C1 segment of cervical spinal cord (tissue), 14 donors: ENCODE results near the gene ALK.

ENCODE experiments used
- DNase-seq, 14 donors: peaks; one replicate each; lab custom pipeline; 2025; lab: John Stamatoyannopoulos, UW

The ALK gene

GRCh38 chr2:29495536-29496060 lies 425.8 kb downstream of the ALK start:
- no peak for DNase-seq

DNA sequence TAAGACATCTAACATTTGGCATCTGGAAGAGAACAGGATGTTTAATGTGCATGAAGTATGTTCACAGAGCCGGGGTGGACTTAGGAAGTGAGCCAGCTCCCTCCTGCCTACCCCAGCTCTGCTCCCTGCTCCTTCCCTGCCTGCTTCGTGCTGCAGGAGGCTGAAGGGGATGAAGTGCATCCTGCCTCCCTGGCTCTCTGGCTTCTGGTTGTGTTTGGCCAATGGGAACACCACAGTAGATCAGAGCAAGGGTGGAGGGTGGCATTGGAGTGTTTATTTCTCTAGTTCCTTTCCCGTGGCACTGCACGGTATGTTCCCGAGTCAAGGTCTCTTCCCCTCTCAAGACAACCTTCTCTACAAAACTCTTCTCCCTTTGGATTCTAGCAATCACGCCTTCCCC lies 426.3 kb downstream of the ALK start:
- no peak for DNase-seq

DNA sequence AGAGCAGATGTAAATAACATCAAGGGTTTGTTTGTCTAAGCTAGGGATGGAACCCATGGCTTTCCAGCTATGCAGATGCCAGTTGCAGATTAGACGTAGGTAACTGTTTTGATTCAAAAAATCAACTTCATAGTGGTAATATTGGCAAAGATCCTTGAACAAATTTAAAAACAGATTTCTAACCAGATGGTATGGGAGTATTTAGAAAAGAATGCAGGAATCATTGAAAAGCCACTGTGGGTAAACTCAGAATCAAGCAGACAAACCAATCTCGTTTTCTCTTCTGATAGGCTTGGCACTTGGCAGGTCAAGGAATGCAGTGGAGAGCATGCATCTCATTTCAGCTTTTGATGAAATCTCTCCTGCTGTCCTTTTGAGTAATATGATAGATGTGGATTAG lies 428.7 kb downstream of the ALK start:
- no peak for DNase-seq

GRCh38 chr2:29490045-29490444 lies 431.3 kb downstream of the ALK start:
- DNase-seq: no peak

GRCh38 chr2:29489568-29489967 lies 431.8 kb downstream of the ALK start:
- DNase-seq: no peak

DNA sequence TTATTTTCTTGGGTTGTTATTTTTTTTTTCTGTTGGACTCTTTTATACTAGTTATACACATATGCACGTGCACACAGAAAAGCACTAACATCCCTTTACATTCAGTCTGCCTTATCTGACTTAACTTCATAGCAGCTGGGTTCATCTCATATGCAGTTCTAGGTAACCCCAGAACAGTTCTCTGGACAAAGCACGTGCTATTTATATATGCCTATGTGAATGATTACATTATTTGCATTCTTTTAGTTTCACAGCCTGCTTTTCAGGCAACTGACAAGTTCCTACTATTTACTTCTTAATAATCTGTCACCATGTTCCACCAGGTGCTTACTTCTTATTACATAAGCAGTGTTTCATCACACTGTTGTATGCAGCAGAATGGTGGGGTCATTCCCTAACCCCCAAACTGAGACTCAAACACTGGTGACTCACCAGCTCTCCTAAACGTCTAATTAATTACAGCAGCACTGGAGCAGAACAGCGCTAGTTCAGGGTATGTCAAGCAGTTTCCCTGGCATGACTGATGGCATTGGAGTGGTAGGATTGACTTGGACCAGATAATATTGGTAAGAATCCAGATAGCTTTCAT lies 433.3 kb downstream of the ALK start:
- DNase-seq: no peak

DNA sequence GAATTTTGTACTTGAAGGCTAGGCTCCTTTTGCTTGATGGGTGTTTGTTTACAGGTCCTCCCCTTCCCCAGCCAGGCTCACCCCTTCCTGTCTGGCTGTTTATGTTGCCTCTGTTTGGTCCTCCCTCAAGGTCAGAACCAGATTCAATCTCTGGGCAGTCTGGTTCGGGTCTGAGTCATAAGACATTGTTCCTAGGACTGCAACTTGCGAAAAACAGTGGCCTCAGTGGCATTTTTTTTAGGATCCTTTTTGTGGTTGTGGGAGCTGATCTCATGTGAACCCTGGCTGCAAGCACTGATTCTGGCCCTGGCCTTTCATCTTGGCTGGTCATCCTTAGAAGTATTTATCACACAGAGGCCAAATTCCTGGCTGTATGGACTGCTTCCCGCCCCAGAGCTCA lies 435.8 kb downstream of the ALK start:
- DNase-seq: no peak

- no peak for DNase-seq
Measured at GRCh38 chr2:29485117-29485516, 436.3 kb downstream of the ALK start.

DNA sequence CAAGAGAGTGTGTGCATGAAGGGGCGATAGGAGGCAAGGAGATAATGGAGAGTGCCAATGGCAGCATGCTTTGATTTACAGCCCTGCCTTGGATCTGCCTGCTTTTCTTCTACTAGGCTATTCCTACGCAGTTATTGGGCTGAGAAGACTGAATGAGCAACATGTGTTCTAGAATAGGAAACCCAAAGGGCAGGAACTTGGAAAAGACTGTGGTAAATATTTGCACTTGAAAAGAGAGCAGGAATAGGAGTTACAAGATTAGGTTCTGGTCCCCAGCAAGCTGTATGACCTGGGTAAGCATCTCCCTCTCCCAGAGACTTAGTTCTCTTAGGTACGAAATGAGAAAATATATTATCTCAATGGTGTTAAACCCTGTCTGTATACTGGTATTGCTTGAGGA lies 438.5 kb downstream of the ALK start:
- no peak for DNase-seq

DNA sequence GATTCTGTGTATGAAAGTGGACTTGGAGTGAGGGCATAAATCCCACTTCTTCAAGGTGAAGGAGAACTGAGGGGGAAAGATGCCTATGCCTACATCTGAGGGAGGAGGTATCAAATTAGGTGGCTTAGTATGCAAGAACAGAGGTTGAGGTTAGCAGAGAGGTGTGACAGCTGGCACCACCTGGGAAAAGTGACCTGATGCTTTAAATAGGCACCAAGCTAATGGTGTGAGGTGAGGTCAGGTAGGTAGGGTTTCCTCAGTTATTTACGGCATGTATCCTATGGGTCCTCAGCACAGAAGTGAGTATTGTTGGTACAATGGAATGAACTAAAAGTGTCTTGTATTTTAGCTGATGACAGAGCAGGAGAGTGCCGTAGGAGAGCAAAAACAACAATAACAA lies 439.0 kb downstream of the ALK start:
- DNase-seq: no peak

DNA sequence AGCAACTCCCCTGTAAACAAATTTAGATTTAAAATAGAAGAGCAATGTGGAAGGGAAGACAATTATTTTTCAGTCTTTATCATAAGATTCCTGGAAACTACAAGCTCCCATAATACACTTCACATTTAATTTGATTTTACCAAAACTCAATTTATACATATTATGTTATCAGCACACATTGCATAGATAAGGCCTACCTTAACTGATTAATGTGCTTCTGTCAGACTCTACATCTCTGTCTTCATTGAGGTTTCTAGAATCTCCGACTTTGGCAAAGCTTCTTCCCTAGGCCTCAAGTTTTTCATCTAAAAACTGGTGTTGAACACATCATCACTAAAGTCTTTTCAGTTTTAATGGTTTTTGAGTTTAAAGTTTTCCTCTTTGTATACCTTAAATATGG lies 440.1 kb downstream of the ALK start:
- DNase-seq: no peak

DNA sequence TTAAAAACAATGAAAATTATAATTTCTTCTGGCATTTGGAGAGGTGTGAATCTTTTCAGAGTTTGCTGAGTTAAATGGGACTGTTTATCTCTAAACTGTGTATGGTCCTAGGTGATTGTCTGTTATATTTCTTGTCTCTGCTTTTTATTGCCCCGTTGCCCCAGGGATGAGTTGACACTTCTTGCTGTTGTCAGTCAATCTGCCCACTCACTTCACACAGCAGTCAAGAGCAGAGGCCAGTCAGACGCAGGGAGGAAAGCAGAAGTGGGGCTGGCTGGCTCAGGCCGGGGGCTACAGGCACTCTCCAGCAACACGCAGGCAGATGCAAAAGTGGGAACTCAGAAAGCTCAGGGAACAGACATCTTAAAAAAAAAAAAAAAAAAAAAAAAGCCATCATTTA lies 441.0 kb downstream of the ALK start:
- no peak for DNase-seq

DNA sequence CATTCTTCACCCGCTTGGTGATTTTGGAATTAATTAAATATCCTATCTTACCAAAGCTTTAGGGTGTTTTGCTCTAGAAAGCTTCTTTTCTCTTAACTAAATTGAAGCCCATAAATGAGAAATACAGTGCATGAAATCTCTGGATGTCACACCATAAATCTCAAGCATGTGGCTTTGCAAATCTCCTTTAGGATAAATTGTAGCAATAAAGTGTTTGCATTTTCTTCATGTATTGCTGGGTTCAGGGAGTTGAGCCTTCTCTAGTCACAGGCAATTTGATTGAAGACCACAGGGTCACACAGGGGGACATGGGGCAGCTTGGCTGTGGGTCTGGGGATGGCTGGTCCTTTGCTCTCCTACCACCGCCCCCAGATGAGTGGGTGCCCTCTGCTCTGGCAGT lies 442.0 kb downstream of the ALK start:
- no peak for DNase-seq

GRCh38 chr2:29478641-29479040 lies 442.7 kb downstream of the ALK start:
- no peak for DNase-seq

- DNase-seq: no peak
Measured at GRCh38 chr2:29477186-29477585, 444.2 kb downstream of the ALK start.

DNA sequence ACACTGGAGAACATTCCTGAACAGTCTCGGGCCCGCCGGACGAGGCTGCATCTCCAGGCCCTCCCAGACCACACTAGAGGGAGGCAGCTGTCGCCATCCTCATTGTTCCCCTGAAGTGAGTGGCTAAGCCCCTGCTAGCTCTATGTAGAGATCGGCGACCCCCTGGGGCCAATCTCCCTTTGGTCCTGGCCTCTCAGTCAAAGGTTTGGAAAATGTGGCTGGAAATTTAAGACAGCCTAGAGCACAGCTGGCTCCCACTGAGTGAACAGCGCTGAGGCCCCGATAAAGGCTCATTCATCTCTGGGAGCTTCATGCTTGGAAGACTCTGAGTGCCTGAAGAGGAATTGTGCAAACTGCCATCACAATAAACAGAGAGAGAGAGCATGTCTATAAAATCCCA lies 445.9 kb downstream of the ALK start:
- no peak for DNase-seq

- no peak for DNase-seq
Measured at GRCh38 chr2:29469961-29470360, 451.4 kb downstream of the ALK start.

DNA sequence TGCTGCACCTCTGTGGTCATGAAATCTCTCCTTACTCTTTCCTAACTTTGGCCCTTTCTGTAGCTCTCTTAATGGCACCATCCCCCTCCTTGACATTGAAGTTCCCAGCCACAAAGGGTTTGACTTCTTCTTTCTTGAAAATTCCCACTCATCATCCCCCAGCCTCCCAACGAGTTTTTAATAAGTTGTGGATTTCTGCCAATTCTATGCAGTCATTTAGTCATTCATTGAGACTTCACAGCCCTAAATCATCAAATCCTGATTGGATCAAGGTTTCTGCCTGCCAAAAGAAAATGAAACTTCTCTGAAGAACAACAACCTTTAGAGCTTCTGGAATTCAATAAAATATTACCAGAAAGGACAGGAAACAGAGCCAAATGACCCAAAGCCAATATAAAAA lies 451.9 kb downstream of the ALK start:
- DNase-seq: no peak

GRCh38 chr2:29463181-29463900 lies 458.0 kb downstream of the ALK start:
- no peak for DNase-seq

DNA sequence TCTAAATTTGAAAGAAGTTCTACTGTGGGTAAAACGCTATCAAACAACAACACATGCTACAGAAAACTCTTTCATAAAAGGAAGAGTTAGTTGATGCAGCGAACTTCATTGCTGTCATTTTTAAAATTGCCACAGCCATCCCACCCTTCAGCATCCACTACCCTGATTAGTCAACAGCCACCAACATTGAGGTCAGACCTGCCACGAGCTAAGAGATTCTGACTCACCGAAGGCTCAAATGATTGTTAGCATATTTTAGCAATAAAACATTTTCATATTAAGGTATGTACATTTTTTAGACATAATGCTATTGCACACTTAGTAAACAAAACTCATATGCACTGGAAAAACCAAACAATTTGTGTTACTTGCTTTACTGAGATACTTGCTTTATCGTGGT lies 459.1 kb downstream of the ALK start:
- DNase-seq: no peak

DNA sequence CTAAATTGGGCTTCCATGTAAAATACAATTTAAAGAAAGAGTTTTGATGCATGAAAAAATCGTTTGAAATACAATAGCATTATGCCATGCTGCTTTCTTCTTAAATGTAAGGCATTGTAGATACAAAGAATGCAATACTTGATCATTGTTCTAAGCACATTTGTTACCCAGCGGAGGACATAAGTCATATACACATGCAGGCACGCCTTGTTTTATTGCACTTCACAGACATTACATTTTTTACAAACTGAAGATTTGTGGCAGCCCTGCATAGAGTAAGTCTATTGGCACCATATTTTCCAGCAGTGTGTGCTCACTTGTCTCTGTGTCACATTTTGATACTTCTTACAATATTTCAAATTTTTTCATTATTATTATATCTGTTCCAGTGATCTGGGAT lies 461.2 kb downstream of the ALK start:
- DNase-seq: no peak

- DNase-seq: no peak
Measured at GRCh38 chr2:29459445-29460179, 461.8 kb downstream of the ALK start.

DNA sequence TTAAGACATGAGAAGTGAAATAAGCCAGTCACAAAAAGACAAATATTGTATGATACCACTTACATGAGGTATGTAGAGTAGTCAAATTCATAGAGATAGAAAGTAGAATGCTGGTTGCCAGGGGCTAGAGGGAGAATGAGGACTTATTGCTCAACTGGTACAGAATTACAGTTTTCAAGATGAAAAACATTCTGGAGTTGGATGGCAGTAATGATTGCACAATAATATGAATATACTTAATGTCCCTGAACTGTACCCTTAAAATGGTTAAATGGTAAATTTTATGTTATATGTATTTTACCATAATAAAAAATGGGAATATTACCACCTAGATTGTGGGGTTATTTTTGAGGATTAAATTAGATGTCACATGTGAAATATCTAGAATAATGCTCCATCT lies 465.0 kb downstream of the ALK start:
- DNase-seq: no peak
